ENCODE measurements around the gene CACNA1G. TPM values are rescaled to one million over a fixed set of nuclear protein-coding genes. Genes with fewer than 3 reads are reported as not detected.

Gene CACNA1G
- total RNA-seq, 1 experiment from 2014 or later = 6.7 TPM

- TF ChIP-seq CTCF (IDR thresholded peaks at IDR 0.05) (no peak), IRF1 (CRISPR knock-in tag; IDR thresholded peaks at IDR 0.05) (no peak)
Measured at GRCh38 chr17:50607522-50608175, 47.1 kb downstream of the CACNA1G start (continued).

GRCh38 chr17:50608700-50609379 is 48.3 kb downstream of the CACNA1G start:
- Mint-ChIP-seq H3K4me3 (no peak overlapping the region), H3K36me3 (no peaks in the 10 kb centered on the region), H3K27ac (no peak overlapping the region), H3K4me1 (peaks cover 17% of the 10 kb centered on the region), H3K9me3 (no peaks in the 10 kb centered on the region), H3K27me3 (ENCODE audit: low read depth) (no peaks in the 10 kb centered on the region)
- TF ChIP-seq ZNF425 (CRISPR knock-in tag; conservative IDR thresholded peaks at IDR 0.05) = no peak
- TF ChIP-seq ZSCAN18 (CRISPR knock-in tag; IDR thresholded peaks at IDR 0.05) = no peak
- TF ChIP-seq ZNF281 (CRISPR knock-in tag; IDR thresholded peaks at IDR 0.05) = no peak
- no peak for TF ChIP-seq ERG (CRISPR knock-in tag; IDR thresholded peaks at IDR 0.05)
- TF ChIP-seq E2F5 (CRISPR knock-in tag; IDR thresholded peaks at IDR 0.05) = no peak
- no peak for TF ChIP-seq FOXP1 (CRISPR knock-in tag; IDR thresholded peaks at IDR 0.05; ENCODE audit: borderline replicate concordance)
- TF ChIP-seq ZNF317 (CRISPR knock-in tag; IDR thresholded peaks at IDR 0.05; ENCODE audit: borderline replicate concordance, low read depth) = no peak
- no peak for TF ChIP-seq GRHL2 (CRISPR knock-in tag; IDR thresholded peaks at IDR 0.05; ENCODE audit: insufficient replicate concordance, severe bottlenecking)
- TF ChIP-seq OVOL2 (CRISPR knock-in tag; IDR thresholded peaks at IDR 0.05; ENCODE audit: borderline replicate concordance) = no peak
- ChIA-PET CTCF (interaction anchor here (1.0 kb wide), 1 partner anchor 17 kb away, joined by 4 read pairs; no protein-coding TSS in a partner anchor), POLR2A (interaction anchor here (0.7 kb wide), 1 partner anchor 67 kb away, joined by 3 read pairs; no protein-coding TSS in a partner anchor)
- DNase-seq (ENCODE audit: low spot score) (no peak), ATAC-seq (no peak)
